ENCODE data around the gene SCNN1A. TPM values are rescaled to one million over a fixed set of nuclear protein-coding genes. Genes with fewer than 3 reads are reported as not detected.

SCNN1A gene
- polyA plus RNA-seq, 1 experiment: 0.36 TPM

DNA sequence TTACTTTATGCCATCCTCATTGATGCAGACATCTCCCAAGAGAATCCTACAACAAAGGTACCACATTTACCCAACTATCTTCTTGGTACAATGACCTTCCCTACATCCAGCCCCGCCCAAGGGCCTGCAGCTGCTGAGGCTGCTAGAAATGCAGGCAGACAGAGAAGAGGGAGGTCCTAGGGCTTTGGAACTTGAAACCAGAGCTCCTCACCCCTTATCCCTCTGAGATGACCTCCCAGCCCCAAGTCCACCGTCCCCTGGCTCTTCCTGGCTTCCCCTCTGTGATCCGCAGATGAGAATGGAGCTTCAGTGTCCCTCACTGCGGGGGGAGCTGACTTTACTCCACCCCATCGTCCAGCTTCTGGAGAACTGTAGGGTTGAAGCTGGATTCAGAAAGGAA is 31.8 kb downstream of the SCNN1A start:
- Histone ChIP-seq H3K36me3 (ENCODE audit: control insufficient read depth, insufficient read depth, low read length) (no peaks in the 10 kb centered on the region), H3K27me3 (ENCODE audit: control insufficient read depth, insufficient read depth, low read length) (no peaks in the 10 kb centered on the region), H3K4me3 (ENCODE audit: low read depth, low read length) (no peak overlapping the region)
- TF ChIP-seq, protein P1, sequence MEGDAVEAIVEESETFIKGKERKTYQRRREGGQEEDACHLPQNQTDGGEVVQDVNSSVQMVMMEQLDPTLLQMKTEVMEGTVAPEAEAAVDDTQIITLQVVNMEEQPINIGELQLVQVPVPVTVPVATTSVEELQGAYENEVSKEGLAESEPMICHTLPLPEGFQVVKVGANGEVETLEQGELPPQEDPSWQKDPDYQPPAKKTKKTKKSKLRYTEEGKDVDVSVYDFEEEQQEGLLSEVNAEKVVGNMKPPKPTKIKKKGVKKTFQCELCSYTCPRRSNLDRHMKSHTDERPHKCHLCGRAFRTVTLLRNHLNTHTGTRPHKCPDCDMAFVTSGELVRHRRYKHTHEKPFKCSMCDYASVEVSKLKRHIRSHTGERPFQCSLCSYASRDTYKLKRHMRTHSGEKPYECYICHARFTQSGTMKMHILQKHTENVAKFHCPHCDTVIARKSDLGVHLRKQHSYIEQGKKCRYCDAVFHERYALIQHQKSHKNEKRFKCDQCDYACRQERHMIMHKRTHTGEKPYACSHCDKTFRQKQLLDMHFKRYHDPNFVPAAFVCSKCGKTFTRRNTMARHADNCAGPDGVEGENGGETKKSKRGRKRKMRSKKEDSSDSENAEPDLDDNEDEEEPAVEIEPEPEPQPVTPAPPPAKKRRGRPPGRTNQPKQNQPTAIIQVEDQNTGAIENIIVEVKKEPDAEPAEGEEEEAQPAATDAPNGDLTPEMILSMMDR (IDR thresholded peaks at IDR 0.05; ENCODE audit: insufficient read depth, low read depth, low read length): no peak
- POLR2A ChIA-PET: interaction anchor here (1.0 to 1.1 kb wide), 2 partner anchors 27 to 40 kb away, joined by 3 to 4 read pairs; partner anchors contain the start of gene LTBR
- CTCF ChIA-PET: interaction anchor here (0.7 kb wide), 1 partner anchor 27 kb away, joined by 3 read pairs; no protein-coding TSS in a partner anchor
- no peak for DNase-seq (ENCODE audit: low read depth)

- Histone ChIP-seq H3K36me3 (ENCODE audit: control insufficient read depth, insufficient read depth, low read length) (no peaks in the 10 kb centered on the region), H3K4me3 (ENCODE audit: low read depth, low read length) (peak overlapping the region; percentile 90), H3K27me3 (ENCODE audit: control insufficient read depth, insufficient read depth, low read length) (no peaks in the 10 kb centered on the region)
- TF ChIP-seq, protein P1 (IDR thresholded peaks at IDR 0.05; ENCODE audit: insufficient read depth, low read depth, low read length): no peak
- CTCF ChIA-PET: interaction anchor here (0.5 kb wide), 1 partner anchor 381 kb away, joined by 3 read pairs; the partner anchor contains the start of gene COPS7A
- DNase-seq (ENCODE audit: low read depth): no peak
- POLR2A ChIA-PET: interaction anchor here (0.6 to 0.7 kb wide), 3 partner anchors 19 to 192 kb away, joined by 3 to 6 read pairs (median 5); partner anchors contain the start of gene GAPDH
These were observed 33.0 kb downstream of the SCNN1A start for GRCh38 chr12:6342140-6342889.

GRCh38 chr12:6341417-6342139 is 33.8 kb downstream of the SCNN1A start, which contains the start of gene TNFRSF1A:
TSS of gene TNFRSF1A (minus strand) at chr12:6342076. CDS start at chr12:6341814, 262 bp downstream.
- H3K36me3 ChIP-seq (ENCODE audit: control insufficient read depth, insufficient read depth, low read length): no peaks in the 10 kb centered on the region
- DNase-seq (ENCODE audit: low read depth): no peak
- POLR2A ChIA-PET: interaction anchor here (0.6 to 0.7 kb wide), 3 partner anchors 19 to 192 kb away, joined by 3 to 6 read pairs (median 5); partner anchors contain the start of gene GAPDH
- H3K27me3 ChIP-seq (ENCODE audit: control insufficient read depth, insufficient read depth, low read length): no peaks in the 10 kb centered on the region
- CTCF ChIA-PET: interaction anchor here (0.5 kb wide), 1 partner anchor 382 kb away, joined by 3 read pairs; the partner anchor contains the start of gene COPS7A
- peak within 1 kb of the TSS; percentile 90 for H3K4me3 ChIP-seq (ENCODE audit: low read depth, low read length)
- TF ChIP-seq, protein P1 (IDR thresholded peaks at IDR 0.05; ENCODE audit: insufficient read depth, low read depth, low read length): no peak

DNA sequence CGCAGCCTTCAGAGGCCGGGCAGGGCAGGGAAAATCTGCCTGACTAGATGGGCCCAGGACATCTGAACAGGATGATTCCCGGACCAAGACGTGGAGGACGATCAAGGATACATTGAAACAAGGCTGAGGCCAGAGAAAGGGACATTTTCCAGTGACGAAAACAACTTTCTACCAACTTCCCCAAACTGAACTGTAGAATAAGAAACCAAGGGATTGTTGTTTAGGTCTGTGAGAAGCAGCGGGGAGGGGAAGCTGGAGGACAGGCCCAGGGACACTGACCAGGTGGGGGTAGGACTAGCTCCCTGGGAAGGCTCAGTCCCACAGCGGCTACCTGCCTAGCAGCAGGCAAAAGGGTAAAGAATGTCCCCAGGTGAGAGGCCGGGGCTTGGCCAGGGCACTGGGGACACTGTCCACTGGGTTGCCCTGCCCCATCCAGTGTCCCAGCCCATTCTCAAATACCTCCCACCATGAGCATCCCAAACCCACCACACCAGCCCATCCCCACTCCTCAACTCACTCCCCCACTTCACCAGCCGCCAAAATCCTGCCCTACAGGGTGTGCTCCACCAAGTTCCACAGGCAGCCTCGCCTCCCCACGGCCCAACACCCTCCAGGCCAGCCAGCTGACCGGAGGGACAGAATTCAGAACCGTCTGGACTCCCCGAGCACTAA is 34.5 kb downstream of the SCNN1A start:
- peak overlapping the region; percentile 90 for H3K4me3 ChIP-seq (ENCODE audit: low read depth, low read length)
- TF ChIP-seq, protein P1 (IDR thresholded peaks at IDR 0.05; ENCODE audit: insufficient read depth, low read depth, low read length): no peak
- no peaks in the 10 kb centered on the region for H3K36me3 ChIP-seq (ENCODE audit: control insufficient read depth, insufficient read depth, low read length)
- ChIA-PET POLR2A (no interaction called here), CTCF (interaction anchor here (1.3 to 2.1 kb wide), 2 partner anchors 30 to 125 kb away, joined by 3 to 7 read pairs; no protein-coding TSS in a partner anchor)
- H3K27me3 ChIP-seq (ENCODE audit: control insufficient read depth, insufficient read depth, low read length): no peaks in the 10 kb centered on the region
- DNase-seq (ENCODE audit: low read depth): no peak
